ENCODE data around the gene NELFCD. TPM values are rescaled to one million over a fixed set of nuclear protein-coding genes. Genes with fewer than 3 reads are reported as not detected.

NELFCD gene
- total and polyA plus RNA-seq, 4 donors: 31.5 to 93.9 (median 42.4) TPM

DNA sequence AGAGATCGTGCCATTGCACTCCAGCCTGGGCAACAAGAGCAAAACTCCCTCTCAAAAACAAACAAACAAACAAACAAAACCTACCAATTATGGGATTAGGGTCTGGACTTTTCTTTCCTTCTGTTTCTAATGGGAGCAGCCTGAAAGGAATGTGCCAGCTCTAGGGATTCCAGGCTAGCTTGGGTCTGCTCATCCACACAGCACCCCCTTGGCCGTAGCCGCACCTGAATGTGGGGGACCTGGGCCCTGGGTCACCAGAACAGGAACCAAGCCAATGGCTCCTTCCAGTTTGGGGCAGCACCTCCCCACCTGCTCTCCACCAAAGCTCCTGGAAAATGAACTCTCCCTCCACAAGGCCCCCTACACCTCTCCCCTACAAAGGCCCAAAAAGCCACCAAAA lies 19.3 kb downstream of the NELFCD start:
- no peak overlapping the region for H3K27ac ChIP-seq (ENCODE audit: low read depth in 1 of 2, low read length in 1 of 2)
- no peaks in the 10 kb centered on the region for H3K9me3 ChIP-seq (ENCODE audit: control insufficient read depth in 4 of 4, insufficient read depth in 3 of 4, low read length in 3 of 4)
- peaks cover 3 to 59% (median 12%) of the 10 kb centered on the region in 4 donors for H3K36me3 ChIP-seq (ENCODE audit: control insufficient read depth in 4 of 4, insufficient read depth in 4 of 4, low read length in 4 of 4)
- TF ChIP-seq, protein P1, sequence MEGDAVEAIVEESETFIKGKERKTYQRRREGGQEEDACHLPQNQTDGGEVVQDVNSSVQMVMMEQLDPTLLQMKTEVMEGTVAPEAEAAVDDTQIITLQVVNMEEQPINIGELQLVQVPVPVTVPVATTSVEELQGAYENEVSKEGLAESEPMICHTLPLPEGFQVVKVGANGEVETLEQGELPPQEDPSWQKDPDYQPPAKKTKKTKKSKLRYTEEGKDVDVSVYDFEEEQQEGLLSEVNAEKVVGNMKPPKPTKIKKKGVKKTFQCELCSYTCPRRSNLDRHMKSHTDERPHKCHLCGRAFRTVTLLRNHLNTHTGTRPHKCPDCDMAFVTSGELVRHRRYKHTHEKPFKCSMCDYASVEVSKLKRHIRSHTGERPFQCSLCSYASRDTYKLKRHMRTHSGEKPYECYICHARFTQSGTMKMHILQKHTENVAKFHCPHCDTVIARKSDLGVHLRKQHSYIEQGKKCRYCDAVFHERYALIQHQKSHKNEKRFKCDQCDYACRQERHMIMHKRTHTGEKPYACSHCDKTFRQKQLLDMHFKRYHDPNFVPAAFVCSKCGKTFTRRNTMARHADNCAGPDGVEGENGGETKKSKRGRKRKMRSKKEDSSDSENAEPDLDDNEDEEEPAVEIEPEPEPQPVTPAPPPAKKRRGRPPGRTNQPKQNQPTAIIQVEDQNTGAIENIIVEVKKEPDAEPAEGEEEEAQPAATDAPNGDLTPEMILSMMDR (IDR thresholded peaks at IDR 0.05; ENCODE audit: control extremely low read depth, extremely low read depth): no peak
- H3K9ac ChIP-seq (ENCODE audit: insufficient read depth in 1 of 2, low read length in 2 of 2): no peak overlapping the region
- ATAC-seq (ENCODE audit: insufficient read depth, low FRiP score): no peak
- WGBS, 2 donors: 63 to 74% methylated on average over 3 of the region's 3 CpGs
- H3K27me3 ChIP-seq (ENCODE audit: control insufficient read depth in 3 of 3, insufficient read depth in 3 of 3, low read length in 2 of 3): no peaks in the 10 kb centered on the region
- peaks cover 0 to 12% (median 2%) of the 10 kb centered on the region in 5 donors for H3K4me1 ChIP-seq (ENCODE audit: control insufficient read depth in 5 of 5, insufficient read depth in 5 of 5, low read length in 5 of 5)
- no peak for DNase-seq
- H3K4me3 ChIP-seq: no peak overlapping the region

DNA sequence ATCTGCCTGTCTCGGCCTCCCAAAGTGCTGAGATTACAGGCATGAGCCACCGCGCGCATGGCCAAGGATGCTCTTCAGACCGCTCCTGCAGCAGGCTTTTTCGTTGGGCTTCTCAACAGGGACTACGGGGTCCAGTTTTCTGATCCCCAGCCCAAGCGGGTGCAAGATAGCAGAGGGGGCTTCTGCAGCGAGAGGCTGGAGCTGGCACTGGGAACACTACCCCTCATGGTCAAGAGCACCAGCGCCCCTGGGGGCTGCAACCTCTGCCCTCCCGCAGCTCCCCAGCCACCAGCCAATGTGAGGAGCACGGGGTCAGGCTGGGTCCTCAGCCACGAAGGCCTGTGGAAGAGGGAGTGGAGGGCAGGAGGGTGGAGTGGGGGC lies 20.0 kb downstream of the NELFCD start:
- TF ChIP-seq, protein P1 (IDR thresholded peaks at IDR 0.05; ENCODE audit: control extremely low read depth, extremely low read depth): no peak
- no peak for ATAC-seq (ENCODE audit: insufficient read depth, low FRiP score)

DNA sequence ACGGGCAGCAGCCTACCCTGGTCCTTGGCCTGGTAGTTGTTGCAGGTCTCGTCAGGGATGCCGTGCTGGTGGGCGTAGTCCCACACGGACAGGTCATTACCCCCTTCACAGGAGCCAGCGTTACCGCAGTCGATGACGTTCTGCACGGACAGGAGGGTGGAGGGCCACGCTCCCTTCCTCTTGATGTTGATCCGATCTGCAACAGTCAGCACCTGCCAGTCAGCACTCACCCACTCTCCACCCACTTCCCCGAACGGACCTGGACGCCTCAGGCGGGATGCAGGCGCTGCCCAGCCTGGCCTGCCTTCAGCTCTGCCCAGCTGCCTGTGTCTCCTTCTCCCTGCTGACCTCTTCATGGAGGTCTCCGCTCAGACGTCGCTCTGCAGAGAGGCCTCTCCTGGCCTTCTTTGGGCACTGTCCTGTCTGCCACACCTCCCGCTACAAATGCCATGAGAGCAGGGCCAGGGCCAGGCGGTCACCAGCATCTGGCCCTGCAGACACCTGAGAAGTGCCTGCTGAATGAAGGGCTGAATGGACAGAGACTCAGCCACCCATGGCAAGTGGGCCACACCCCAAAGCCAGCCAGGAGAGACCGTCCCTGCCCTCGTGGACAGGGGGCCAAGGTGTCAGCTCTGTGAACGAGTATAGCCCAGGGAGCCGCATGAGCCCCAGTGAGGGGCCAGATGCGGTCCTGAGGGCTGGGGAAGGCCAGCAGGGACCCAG lies 20.6 kb downstream of the NELFCD start:
- 92 to 95% methylated on average over 25 to 27 of the region's 27 CpGs for WGBS, 2 donors
- Histone ChIP-seq H3K9me3 (ENCODE audit: control insufficient read depth in 4 of 4, insufficient read depth in 3 of 4, low read length in 3 of 4) (no peaks in the 10 kb centered on the region), H3K4me3 (no peak overlapping the region), H3K27ac (ENCODE audit: low read depth in 1 of 2, low read length in 1 of 2) (no peak overlapping the region), H3K9ac (ENCODE audit: insufficient read depth in 1 of 2, low read length in 2 of 2) (no peak overlapping the region), H3K36me3 (ENCODE audit: control insufficient read depth in 4 of 4, insufficient read depth in 4 of 4, low read length in 4 of 4) (peaks cover under 1 to 49% (median 9%) of the 10 kb centered on the region in 4 donors), H3K27me3 (ENCODE audit: control insufficient read depth in 3 of 3, insufficient read depth in 3 of 3, low read length in 2 of 3) (no peaks in the 10 kb centered on the region), H3K4me1 (ENCODE audit: control insufficient read depth in 5 of 5, insufficient read depth in 5 of 5, low read length in 5 of 5) (peaks cover 0 to 20% (median 9%) of the 10 kb centered on the region in 5 donors)
- ATAC-seq (ENCODE audit: insufficient read depth, low FRiP score): no peak
- TF ChIP-seq, protein P1 (IDR thresholded peaks at IDR 0.05; ENCODE audit: control extremely low read depth, extremely low read depth): no peak
- no peak for DNase-seq

More for the DNA sequence above, 20.0 kb downstream of the NELFCD start:
- Histone ChIP-seq H3K9me3 (ENCODE audit: control insufficient read depth in 4 of 4, insufficient read depth in 3 of 4, low read length in 3 of 4) (no peaks in the 10 kb centered on the region), H3K27ac (ENCODE audit: low read depth in 1 of 2, low read length in 1 of 2) (no peak overlapping the region), H3K4me3 (no peak overlapping the region), H3K4me1 (ENCODE audit: control insufficient read depth in 5 of 5, insufficient read depth in 5 of 5, low read length in 5 of 5) (peaks cover 0 to 16% (median 7%) of the 10 kb centered on the region in 5 donors), H3K27me3 (ENCODE audit: control insufficient read depth in 3 of 3, insufficient read depth in 3 of 3, low read length in 2 of 3) (no peaks in the 10 kb centered on the region), H3K9ac (ENCODE audit: insufficient read depth in 1 of 2, low read length in 2 of 2) (no peak overlapping the region), H3K36me3 (ENCODE audit: control insufficient read depth in 4 of 4, insufficient read depth in 4 of 4, low read length in 4 of 4) (peaks cover 3 to 54% (median 11%) of the 10 kb centered on the region in 4 donors)
- 90 to 94% methylated on average over 13 of the region's 13 CpGs for WGBS, 2 donors
- no peak for DNase-seq

Measured in lung (tissue), 12 donors.